KOPT-K1 (cell line): Measurements from ENCODE around the gene GZF1.

Source experiments
- H3K27ac ChIP-seq: fragments of 200-600 bp; sonication (generic); 2 replicates; pipeline ENCODE4 v1.5.1; 2016; ENCODE audit warnings: antibody characterized with exemption, mild to moderate bottlenecking, low read depth, low read length; ENCODE audit not compliant: poor library complexity, severe bottlenecking
- H3K36me3 ChIP-seq: fragments of 200-600 bp; sonication (generic); 2 replicates; pipeline ENCODE4 v1.5.1; 2017; ENCODE audit warnings: antibody characterized with exemption, mild to moderate bottlenecking, low read length, moderate library complexity; ENCODE audit not compliant: insufficient read depth
- H3K9me3 ChIP-seq: fragments of 200-600 bp; sonication (generic); 2 replicates; pipeline ENCODE4 v1.5.1; 2017; ENCODE audit warnings: antibody characterized with exemption, low read length, mild to moderate bottlenecking; ENCODE audit not compliant: insufficient read depth, poor library complexity, severe bottlenecking

Gene GZF1

GRCh38 chr20:23361476-23362391 lies at the start of gene GZF1:
GZF1 (plus strand) TSS chr20:23362182; CDS start chr20:23364384, 2,202 bp downstream.
- Histone ChIP-seq H3K9me3 (no peaks in the 10 kb centered on the region), H3K36me3 (peaks cover 24% of the 10 kb centered on the region)

GRCh38 chr20:23313271-23313670 lies 48.7 kb upstream of the GZF1 start:
- H3K27ac ChIP-seq, result no peak overlapping the region
- no peaks in the 10 kb centered on the region for H3K36me3 ChIP-seq
- H3K9me3 ChIP-seq, result no peaks in the 10 kb centered on the region

More at GRCh38 chr20:23361476-23362391, at the start of gene GZF1:
- H3K27ac ChIP-seq, result peak within 1 kb of the TSS; percentile 86

GRCh38 chr20:23314699-23315098 lies 47.3 kb upstream of the GZF1 start:
- no peaks in the 10 kb centered on the region for H3K9me3 ChIP-seq
- no peak overlapping the region for H3K27ac ChIP-seq
- H3K36me3 ChIP-seq, result no peaks in the 10 kb centered on the region

- Histone ChIP-seq H3K9me3 (no peaks in the 10 kb centered on the region), H3K36me3 (no peaks in the 10 kb centered on the region), H3K27ac (no peak overlapping the region)
These were observed 46.9 kb upstream of the GZF1 start for GRCh38 chr20:23315099-23315498.

GRCh38 chr20:23316626-23317025 lies 45.4 kb upstream of the GZF1 start:
- H3K9me3 ChIP-seq, result peaks cover 4% of the 10 kb centered on the region
- H3K27ac ChIP-seq, result no peak overlapping the region
- no peaks in the 10 kb centered on the region for H3K36me3 ChIP-seq

GRCh38 chr20:23317081-23317480 lies 44.9 kb upstream of the GZF1 start:
- Histone ChIP-seq H3K27ac (no peak overlapping the region), H3K36me3 (no peaks in the 10 kb centered on the region), H3K9me3 (peaks cover 4% of the 10 kb centered on the region)

GRCh38 chr20:23318347-23318746 lies 43.6 kb upstream of the GZF1 start:
- H3K36me3 ChIP-seq, result no peaks in the 10 kb centered on the region
- no peak overlapping the region for H3K27ac ChIP-seq
- H3K9me3 ChIP-seq, result peaks cover 4% of the 10 kb centered on the region

- no peaks in the 10 kb centered on the region for H3K36me3 ChIP-seq
- H3K27ac ChIP-seq, result no peak overlapping the region
- H3K9me3 ChIP-seq, result peaks cover 4% of the 10 kb centered on the region
These were observed 41.7 kb upstream of the GZF1 start for GRCh38 chr20:23320317-23320716.

GRCh38 chr20:23325107-23325506 lies 36.9 kb upstream of the GZF1 start:
- H3K27ac ChIP-seq, result no peak overlapping the region
- peaks cover 7% of the 10 kb centered on the region for H3K9me3 ChIP-seq
- H3K36me3 ChIP-seq, result no peaks in the 10 kb centered on the region

GRCh38 chr20:23326774-23327173 lies 35.2 kb upstream of the GZF1 start:
- no peaks in the 10 kb centered on the region for H3K36me3 ChIP-seq
- H3K27ac ChIP-seq, result no peak overlapping the region
- peaks cover 3% of the 10 kb centered on the region for H3K9me3 ChIP-seq

GRCh38 chr20:23327617-23328333 lies 34.2 kb upstream of the GZF1 start:
- no peak overlapping the region for H3K27ac ChIP-seq
- no peaks in the 10 kb centered on the region for H3K36me3 ChIP-seq
- H3K9me3 ChIP-seq, result peaks cover 3% of the 10 kb centered on the region

- Histone ChIP-seq H3K9me3 (peaks cover 3% of the 10 kb centered on the region), H3K36me3 (no peaks in the 10 kb centered on the region), H3K27ac (no peak overlapping the region)
These were observed 30.3 kb upstream of the GZF1 start for GRCh38 chr20:23331450-23332350.

- Histone ChIP-seq H3K9me3 (peaks cover 3% of the 10 kb centered on the region), H3K27ac (no peak overlapping the region), H3K36me3 (no peaks in the 10 kb centered on the region)
These were observed 29.5 kb upstream of the GZF1 start for GRCh38 chr20:23332467-23332866.

- Histone ChIP-seq H3K9me3 (peaks cover 3% of the 10 kb centered on the region), H3K36me3 (no peaks in the 10 kb centered on the region), H3K27ac (no peak overlapping the region)
These were observed 27.9 kb upstream of the GZF1 start for GRCh38 chr20:23334111-23334510.

GRCh38 chr20:23335521-23335920 lies 26.5 kb upstream of the GZF1 start:
- H3K9me3 ChIP-seq, result no peaks in the 10 kb centered on the region
- H3K36me3 ChIP-seq, result no peaks in the 10 kb centered on the region
- no peak overlapping the region for H3K27ac ChIP-seq
